GM19035 (cell line): ENCODE results near the gene AFF2.
"Not testable (repeated sequence)": the region's sequence is repeated elsewhere in the genome, so short reads cannot be mapped to it uniquely, and the experiment has no call there.

Source experiments
- ATAC-seq: cut with Tn5 transposase; IDR thresholded peaks from one replicate; pipeline ENCODE4 v1.9.1; 2021; ENCODE audit not compliant: unreplicated experiment

AFF2 gene

DNA sequence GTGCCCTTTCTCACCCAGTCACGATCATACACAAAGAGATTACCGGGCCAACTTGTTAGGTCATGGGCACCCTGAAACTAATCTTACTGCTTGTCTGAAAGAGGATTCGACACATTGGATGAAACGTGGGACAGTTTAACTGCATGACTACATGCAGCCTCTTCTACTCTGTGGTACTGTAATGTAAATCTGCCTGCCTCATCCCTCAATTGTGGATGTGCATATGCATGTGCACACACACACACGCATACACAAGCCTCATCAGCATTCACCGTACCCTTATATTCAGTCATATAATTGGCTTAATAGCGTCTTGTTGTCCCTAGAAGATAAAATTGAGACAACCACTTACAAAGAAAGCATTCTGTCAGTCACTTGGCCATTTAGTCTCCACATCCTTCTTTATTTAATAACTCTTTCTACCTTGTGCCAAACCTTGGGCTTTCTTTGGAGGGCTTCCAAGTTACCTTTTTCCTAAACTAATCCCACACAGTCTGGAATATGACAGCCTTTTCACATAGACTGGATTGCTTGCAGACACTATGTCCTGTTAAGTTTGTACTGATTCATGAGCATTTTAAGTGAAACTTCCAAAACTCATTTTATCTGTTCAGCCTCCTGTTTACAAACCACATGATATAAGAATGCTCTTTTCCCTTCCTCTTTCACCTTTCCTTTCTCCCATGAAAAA lies 132.9 kb downstream of the AFF2 start:
- ATAC-seq, result no peak

DNA sequence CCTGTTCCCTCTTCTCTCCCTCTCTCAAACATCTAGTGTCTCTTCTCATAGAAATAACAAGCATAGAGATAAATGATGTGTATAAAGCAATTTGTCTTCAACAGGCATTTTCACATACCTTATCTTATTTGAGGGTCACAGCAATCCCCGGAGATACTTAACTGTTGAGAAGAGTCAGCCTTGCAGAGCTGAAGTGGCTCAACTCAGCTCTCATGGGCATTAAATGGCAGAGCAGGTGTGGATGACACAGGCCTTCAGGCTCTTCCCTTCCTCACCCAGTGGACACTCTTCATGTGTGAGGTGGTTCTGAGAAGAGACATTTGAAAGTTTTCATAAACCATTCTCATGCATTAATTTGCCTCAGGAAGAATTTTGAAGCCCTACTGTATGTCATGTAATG lies 134.2 kb downstream of the AFF2 start:
- ATAC-seq, result no peak

DNA sequence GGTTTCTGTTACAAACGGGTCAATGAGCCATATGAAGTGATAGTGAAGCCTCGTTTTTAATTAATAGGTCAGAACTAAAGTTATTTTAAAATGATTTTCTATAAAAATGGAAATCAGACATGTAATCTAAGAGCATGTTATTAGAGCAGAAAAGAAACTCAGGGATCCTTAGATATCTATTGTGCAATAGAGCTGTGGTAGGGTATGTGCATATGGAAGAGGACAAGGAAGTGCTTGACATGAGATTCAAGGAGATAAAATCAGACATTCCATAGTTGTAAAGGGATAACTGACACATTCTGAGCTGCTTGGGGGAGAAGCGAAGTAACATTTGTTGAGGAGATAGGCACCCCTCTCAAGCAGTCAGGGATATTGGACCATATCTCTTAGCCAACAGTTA lies 143.0 kb downstream of the AFF2 start:
- no peak for ATAC-seq

DNA sequence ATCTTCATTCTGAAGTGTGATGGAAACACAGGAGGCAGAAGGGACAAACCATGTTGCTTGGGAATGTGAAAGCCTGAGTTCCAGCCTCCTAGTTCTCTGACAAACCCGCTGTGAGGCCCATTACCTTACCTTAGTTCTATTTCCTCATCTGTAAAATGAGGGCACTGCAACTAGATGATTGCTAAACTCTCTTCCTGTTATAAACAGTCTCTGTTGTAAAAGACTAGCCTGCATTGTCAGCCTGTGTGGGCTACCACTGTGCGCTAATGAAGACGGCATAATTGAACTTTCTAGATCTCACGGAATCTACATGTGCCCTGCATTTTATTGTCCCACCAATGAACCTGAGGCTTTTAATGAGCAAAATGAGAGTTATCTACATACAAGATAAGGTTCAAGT lies 147.2 kb downstream of the AFF2 start:
- ATAC-seq, result no peak

DNA sequence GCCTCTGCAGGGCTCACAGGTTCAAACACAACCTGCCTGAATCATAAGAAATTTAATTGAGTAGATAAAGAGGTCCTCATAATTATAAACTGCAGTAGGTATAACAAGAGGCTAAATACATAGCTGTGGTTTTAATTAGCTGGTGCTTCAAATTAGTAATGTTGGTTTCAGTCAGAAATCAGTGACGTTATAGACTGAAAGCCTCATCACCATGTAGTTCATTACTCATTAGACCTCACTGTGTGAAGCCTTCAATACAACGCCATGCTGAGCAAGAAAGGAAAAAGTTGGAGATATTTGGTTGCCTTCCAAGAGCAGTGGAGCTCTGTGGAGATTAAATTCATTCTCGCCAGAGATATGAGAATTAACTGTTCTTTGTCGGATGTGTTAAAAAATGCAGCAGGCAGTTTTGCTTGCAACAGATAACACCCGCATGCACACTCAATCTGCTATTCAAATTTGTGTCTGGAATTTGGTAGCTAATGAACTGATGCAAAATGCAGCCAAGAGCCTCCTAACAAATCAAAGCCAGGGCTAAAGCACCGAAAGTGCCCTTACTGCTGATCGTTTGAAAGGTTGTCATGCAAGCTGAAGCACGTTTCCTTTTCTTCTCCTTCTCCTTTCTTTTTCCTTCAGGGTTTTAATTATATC lies 148.9 kb downstream of the AFF2 start:
- no peak for ATAC-seq

- ATAC-seq, result no peak
Observed at GRCh38 chrX:148658115-148658730, 157.8 kb downstream of the AFF2 start.

DNA sequence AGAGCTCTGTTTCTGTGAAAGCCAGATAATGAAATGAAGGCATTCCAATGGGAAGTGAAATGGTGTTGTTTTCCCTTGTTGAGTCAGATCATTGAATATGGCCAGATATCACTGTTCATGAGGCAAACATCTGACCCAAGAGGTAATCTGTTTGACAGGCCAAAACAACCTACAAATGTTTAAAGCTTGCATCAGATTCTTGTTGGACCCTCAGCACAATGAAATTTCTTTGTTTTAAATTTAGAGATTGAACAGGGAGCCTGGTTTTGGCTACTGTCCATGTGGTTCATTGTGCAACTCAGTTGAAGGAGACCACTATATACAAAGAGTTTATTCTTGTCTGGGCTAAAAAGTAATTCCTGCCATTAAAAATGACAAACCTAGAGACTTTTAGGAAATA lies 159.1 kb downstream of the AFF2 start:
- ATAC-seq, result no peak

DNA sequence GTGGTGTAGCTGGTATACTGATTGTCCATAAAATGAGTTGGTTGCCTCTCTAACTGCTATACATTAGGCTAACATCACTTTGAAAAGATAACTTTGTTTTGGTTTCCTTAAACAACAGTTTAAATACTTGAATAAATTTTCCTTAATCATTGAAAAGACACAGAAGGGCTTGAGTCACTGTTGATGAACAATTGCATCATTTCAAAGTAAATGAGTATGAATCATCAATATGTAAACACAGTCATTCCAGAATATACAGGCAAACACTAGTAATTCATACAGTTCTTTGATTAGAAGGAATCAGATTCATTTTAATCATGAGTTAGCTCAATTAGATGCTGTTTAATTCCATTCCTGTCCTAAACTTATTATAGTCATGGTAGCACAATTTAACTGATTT lies 160.6 kb downstream of the AFF2 start:
- no peak for ATAC-seq

GRCh38 chrX:148662014-148662413 lies 161.6 kb downstream of the AFF2 start:
- no peak for ATAC-seq

DNA sequence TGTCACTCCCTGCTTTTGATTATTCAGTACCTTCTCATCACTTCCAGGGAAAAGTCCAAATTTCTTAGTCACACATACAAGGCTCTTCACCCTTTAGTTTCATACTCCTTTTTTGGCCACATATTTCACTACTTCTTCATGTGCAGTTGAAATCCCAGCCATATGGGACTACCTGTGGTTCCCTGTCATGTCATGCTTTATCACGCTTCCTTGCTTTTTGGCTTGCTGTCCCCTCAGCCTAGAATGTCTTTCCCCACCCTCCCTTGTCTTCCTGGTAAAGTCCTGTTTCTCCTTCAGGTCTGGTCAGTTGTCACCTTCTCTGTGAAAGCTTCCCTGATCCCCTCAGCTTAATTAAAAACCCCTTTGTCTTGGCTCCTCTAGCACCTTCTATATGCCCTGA lies 163.8 kb downstream of the AFF2 start:
- ATAC-seq, result no peak

DNA sequence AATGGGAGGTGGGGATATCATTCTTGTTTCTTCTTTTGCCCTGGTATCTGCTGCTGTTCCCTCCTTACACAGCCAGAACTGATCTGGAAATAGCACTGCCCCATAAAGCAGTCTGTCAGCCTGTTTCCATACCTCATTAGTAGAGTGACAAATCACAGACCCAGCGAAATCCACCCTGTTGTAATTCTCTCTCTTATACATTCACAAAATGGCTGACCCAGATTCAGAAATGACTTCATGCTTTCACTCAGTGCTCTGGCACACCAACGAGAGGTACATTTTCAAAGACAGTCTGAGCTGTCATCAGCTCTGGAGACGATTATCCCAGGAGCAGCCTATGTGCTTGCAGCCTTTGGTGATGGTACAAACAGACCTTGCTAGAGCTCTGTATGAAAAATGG lies 164.6 kb downstream of the AFF2 start:
- no peak for ATAC-seq

DNA sequence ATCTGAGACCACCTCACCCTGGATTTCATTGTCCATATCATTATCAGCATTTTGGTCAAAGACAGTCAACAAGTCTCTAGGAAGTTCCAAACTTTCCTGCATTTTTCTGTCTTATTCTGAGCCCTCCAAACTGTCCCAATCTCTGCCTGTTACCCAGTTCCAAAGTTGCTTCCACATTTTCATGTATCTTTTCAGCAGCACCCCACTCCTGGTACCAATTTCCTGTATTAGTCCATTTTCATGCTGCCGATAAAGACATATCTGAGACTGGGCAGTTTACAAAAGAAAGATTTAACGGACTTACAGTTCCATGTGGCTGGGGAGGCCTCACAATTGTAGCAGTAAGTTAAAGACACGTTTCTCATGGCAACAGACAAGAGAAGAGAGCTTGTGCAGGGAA lies 168.8 kb downstream of the AFF2 start:
- not testable (repeated sequence) for ATAC-seq

DNA sequence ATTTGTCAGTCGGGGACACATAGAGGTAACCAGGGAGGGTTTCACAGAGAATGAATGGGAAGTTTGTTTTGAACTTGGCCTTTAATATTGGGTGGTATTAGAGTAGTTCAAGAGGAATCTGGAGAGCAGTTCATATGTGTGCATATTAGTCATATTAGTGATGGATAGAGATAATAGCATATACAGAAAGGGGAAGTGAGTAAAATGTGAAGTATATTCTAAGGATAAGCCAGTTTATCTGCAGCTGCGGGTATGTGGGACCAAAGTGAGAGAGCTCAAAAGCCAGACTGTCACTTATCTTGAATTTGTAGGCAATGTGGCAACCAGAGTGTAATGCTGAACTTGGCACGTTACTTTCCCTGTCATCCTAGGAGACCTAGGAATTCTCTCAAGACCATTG lies 169.9 kb downstream of the AFF2 start:
- ATAC-seq, result no peak

GRCh38 chrX:148672517-148672916 lies 172.1 kb downstream of the AFF2 start:
- no peak for ATAC-seq

DNA sequence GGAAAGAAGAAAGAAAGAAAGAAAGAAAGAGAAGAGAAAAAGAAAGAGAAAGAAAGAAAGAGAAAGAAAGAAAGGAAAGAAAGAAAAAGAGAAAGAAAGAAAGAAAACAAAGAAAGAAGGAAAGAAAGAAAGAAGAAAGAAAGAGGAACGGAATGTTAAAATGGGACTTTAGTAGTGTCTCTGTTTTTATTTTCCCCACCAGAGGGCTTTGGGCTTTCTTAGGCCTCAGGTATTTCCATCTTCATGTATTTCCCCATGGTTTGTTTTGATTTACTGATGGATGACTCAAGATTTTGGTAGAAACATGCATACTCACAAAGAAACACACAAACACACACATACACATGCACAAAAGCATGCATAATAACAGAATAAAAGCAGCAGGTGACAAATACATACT lies 181.2 kb downstream of the AFF2 start:
- ATAC-seq, result no peak

GRCh38 chrX:148682206-148682605 lies 181.8 kb downstream of the AFF2 start:
- ATAC-seq, result no peak

DNA sequence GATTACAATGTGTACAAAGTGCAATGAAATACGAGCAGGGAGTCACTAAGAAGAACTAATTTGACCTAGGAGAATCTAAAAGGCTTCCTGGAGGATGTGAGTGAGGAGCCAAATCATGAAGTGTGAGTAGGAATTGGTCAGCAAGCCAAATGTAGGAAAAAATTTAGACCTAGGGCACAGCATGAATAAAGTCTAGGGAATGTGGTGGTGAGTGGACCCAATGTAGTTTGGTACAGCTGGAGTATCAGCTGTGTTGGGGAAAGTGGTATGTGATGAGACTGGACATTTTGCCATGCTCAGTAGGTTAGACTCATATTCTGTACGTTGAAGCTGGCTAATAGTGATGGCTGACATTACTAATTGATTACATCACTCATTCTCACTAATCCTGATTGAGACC lies 191.0 kb downstream of the AFF2 start:
- no peak for ATAC-seq

DNA sequence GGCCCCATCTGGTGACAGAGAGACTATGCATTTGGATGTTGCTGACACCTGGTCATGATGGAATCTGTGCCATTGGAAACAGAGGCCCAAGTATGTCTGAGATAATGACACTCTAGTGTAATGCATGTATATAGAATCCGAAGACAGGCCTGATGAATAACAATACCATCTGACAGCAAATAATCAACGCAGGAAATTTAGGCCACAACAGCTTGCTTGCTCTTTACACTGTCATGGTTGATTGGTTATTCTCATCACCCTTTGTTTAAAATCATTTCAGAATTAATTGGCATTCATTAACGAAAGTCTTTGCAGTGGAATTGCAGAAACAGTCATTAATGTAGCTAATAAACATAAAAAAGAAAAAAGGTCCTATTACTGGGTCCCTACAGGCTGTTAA lies 194.8 kb downstream of the AFF2 start:
- no peak for ATAC-seq

DNA sequence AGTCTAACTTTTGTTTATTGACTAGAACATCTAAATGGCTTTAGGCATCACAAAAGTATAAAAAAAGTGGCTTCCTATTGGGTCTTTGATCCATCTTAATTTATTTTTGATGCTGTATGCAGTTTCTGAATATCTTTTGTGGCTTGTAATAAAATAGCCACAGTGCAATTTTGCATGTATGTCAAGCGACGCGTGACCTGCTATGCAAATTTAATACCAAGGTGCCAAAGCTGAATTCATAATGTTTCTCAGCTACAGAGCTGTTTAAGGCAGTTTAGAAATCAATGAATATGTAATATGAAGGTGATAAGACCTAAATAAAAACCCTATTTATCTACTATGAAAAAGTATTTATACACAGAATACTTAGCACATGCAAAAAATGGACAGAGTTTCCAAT lies 197.8 kb downstream of the AFF2 start:
- no peak for ATAC-seq

GRCh38 chrX:148700021-148700420 lies 199.6 kb downstream of the AFF2 start:
- ATAC-seq, result no peak

- no peak for ATAC-seq
Observed at GRCh38 chrX:148713981-148714380, 213.6 kb downstream of the AFF2 start.

DNA sequence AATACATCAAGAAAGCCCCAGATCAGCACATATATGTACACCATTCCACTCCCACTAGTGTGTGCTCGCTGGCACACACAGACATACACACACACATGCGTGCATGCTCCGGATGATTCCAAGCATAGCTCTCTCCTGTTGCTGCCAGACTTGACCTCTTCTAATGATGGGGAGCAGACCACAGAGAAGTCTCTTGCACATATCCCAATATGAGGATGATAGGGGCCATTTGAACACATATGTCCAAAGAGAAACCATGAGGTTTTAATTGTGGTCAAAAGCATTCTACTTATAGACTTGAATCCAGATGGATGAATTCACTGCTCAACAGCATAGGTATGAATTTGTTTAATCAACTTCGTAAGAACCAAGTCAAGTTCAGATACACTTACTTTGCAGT lies 214.9 kb downstream of the AFF2 start:
- no peak for ATAC-seq

DNA sequence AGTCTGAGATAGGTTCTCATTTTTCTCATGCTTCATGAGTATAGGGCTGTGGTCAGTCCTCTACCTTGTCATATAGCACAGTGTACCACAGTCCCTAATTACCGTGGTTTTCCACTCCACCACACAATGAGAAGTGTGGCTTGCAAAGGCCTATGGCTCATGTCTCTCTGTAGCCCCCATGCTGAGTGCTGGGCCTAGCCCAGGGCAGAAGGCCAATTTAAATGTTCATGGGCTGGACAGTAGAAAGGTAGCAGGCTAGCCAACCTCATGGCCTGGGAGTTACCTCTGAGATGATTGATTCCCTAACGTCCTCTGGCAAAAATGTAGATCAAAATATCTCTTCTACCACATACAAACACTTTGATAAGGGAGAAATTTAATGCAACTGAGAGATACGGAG lies 222.5 kb downstream of the AFF2 start:
- ATAC-seq, result no peak
